Raji (cell line): ENCODE measurements around the gene UQCC5.

Experiments used
- POLR2A ChIP-seq: IDR thresholded peaks from 2 replicates; pipeline ENCODE4 v1.6.1; 2011; ENCODE audit warnings: low read depth, low read length, control low read depth; ENCODE audit not compliant: insufficient read depth

The UQCC5 gene

DNA sequence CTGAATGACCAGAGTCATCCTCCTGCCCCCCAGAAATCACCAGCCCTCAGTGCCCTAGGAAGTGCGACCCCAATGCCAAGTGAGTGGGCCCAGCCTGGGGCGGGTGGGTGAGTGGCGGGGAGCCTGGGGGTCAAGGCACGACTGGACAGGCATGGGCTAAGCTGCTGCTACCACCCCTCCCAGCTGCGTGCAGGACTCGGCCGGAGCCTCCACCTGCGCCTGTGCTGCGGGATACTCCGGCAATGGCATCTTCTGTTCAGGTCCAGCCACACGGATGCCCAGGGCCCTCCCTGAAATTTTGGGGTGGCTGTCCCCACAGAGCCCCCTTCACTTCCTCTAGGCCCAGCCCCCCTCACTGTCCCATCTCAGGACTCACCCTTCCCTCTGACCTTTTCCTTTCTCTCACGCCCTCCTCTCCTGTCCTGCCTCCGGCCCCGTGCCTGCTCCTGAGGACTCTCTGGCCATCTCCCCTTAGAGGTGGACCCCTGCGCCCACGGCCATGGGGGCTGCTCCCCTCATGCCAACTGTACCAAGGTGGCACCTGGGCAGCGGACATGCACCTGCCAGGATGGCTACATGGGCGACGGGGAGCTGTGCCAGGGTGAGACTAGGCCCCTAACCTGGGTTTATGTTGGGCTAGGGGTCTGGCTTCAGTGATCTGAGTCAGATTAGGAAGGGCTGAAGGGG is 19.8 kb upstream of the UQCC5 start:
- TF ChIP-seq POLR2A: no peak

DNA sequence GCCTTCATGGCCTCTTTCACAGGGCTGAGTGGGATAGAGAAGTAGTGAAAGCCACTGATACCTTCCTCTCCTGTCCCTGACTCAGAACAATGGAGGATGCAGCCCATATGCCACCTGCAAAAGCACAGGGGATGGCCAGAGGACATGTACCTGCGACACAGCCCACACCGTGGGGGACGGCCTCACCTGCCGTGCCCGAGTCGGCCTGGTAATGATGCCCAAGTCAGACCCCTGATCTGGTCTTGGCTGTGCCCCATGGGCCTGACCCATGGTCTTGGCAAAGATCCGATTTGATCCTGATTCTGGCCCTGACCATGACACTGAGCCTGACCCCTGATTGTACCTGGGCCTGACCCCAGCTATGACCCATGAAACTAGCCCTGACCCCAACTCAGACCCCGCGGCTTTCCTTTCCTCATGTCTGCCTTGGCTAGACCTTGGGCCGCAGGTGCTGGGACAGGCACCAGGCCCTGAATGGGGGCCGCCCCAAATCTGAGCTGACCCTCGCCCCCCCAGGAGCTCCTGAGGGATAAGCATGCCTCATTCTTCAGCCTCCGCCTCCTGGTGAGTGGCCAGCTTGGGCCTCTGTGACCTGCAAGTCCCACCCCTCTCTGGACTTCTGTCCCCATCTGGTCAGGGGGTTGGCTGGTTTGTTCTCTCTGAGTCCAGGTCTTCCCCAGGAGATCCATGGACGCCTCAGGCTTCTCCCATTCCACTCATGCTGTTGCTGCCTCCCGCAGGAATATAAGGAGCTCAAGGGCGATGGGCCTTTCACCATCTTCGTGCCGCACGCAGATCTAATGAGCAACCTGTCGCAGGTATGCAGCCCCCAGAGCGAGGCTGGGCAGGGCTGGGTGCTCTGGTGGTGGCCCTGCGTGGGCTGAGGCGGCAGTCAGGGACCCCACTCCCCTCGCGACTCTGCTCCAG is 18.3 kb upstream of the UQCC5 start:
- TF ChIP-seq POLR2A: no peak

DNA sequence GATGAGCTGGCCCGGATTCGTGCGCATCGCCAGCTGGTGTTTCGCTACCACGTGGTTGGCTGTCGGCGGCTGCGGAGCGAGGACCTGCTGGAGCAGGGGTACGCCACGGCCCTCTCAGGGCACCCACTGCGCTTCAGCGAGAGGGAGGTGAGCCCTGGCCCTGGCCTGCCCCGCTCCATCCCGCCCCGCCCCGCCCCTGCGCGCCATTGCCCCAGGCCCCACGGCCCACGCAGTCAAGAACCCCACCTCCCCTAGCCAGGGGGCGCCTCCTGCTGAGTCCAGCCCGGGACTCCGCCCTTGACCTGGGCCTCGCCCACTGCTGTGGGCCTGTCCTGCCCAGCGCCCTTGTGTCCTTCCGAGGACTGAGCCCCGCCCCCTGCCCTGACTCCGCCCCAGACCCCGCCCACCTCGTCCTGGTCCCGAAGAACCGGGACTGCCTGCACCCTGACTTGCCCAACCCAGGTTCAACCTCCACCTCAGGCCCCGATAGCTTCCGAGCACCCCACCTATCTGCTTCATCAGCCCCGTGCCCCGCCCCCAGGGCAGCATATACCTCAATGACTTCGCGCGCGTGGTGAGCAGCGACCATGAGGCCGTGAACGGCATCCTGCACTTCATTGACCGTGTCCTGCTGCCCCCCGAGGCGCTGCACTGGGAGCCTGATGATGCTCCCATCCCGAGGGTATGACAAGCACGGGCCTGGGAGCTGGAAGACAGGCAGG is 17.5 kb upstream of the UQCC5 start:
- TF ChIP-seq POLR2A: no peak

DNA sequence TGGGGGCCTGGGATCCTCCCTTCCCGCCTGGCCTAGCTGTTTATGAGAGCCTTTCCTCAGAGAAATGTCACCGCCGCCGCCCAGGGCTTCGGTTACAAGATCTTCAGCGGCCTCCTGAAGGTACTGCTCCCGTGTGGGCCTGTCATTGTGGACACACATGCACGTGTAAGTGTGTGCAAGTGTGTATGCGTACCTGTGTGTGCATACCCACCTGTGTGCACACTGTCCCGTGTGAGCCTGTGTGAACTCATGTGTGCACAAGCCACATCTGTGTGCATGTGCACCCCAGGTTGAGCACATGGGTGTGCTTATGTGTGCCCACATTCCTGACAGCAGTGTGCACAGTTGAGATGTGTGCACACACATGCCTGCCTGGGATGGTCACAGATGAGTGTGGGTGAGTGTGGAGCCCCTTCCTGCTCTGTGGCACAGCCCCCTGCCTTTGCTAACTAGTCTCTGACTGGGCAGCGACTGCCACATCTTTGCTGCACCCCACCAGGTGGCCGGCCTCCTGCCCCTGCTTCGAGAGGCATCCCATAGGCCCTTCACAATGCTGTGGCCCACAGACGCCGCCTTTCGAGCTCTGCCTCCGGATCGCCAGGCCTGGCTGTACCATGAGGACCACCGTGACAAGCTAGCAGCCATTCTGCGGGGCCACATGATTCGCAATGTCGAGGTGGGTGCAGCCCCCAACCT is 16.8 kb upstream of the UQCC5 start:
- TF ChIP-seq POLR2A: no peak

DNA sequence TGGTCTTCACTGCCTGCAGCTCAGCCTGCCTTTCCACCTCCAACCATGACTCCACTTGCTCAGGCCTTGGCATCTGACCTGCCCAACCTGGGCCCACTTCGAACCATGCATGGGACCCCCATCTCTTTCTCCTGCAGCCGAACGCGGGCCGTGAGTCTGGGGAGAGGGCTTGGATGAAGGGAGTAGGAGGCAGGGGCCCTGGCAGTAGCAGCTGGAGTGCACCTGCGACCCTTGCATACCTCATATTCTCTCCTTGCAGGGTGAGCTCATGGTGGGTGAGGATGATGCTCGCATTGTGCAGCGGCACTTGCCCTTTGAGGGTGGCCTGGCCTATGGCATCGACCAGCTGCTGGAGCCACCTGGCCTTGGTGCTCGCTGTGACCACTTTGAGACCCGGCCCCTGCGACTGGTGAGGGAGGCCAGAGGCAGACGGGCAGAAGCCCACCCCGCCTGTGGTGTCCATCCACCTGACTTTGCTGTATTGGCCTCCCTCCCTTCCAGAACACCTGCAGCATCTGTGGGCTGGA is 16.2 kb upstream of the UQCC5 start:
- TF ChIP-seq POLR2A: no peak

DNA sequence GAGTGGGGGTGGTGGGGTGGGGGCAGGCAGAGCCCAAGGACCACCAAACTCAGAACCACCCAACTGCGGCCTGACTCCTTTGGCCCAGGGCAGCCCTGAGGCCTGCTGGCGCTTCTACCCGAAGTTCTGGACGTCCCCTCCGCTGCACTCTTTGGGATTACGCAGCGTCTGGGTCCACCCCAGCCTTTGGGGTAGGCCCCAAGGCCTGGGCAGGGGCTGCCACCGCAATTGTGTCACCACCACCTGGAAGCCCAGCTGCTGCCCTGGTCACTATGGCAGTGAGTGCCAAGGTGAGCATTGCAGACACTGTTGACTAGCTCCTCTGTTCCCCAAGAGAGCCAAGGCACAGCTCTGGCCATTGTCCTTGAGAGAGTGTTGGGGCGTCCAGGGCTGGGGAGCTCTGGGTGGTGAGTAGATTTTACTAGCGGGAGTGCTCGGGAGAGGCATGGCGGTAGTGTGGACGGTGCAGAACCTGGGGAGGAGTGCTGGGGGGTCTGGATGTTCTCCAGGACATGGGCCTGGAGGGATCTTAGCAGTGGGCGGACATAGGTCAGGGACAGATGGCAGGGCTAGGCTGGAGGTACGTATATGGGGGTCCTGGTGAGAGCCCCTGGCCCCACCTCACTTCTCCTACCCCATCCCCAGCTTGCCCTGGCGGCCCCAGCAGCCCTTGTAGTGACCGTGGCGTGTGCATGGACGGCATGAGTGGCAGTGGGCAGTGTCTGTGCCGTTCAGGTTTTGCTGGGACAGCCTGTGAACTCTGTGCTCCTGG is 15.5 kb upstream of the UQCC5 start:
- TF ChIP-seq POLR2A: no peak

DNA sequence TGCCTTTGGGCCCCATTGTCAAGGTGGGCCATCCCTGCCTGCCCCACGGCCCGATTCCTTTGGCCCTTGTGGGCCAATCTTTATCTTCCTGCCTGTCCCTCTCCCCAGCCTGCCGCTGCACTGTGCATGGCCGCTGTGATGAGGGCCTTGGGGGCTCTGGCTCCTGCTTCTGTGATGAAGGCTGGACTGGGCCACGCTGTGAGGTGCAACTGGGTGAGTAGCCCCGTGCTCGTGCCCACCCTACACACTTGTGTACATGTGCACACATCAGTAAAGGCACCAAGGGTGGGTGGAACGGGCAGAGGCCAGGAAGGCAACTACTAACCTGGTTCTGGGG is 14.9 kb upstream of the UQCC5 start:
- no peak for TF ChIP-seq POLR2A

DNA sequence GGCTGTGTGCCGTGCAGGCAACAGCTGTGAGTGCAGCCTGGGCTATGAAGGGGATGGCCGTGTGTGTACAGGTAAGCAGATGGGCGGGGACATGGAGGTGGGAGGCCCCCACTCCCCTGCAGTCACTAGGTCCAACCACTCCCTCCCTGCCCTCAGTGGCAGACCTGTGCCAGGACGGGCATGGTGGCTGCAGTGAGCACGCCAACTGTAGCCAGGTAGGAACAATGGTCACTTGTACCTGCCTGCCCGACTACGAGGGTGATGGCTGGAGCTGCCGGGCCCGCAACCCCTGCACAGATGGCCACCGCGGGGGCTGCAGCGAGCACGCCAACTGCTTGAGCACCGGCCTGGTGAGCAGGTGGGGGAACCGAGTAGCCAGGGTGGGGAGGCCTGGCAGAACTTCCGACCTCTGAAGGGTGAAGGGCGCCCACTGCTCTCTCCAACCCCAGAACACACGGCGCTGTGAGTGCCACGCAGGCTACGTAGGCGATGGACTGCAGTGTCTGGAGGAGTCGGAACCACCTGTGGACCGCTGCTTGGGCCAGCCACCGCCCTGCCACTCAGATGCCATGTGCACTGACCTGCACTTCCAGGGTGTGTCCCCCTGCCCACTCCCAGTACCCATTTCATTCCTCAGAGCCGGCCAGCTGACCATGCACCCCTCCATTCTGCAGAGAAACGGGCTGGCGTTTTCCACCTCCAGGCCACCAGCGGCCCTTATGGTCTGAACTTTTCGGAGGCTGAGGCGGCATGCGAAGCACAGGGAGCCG is 14.3 kb upstream of the UQCC5 start:
- TF ChIP-seq POLR2A: no peak

DNA sequence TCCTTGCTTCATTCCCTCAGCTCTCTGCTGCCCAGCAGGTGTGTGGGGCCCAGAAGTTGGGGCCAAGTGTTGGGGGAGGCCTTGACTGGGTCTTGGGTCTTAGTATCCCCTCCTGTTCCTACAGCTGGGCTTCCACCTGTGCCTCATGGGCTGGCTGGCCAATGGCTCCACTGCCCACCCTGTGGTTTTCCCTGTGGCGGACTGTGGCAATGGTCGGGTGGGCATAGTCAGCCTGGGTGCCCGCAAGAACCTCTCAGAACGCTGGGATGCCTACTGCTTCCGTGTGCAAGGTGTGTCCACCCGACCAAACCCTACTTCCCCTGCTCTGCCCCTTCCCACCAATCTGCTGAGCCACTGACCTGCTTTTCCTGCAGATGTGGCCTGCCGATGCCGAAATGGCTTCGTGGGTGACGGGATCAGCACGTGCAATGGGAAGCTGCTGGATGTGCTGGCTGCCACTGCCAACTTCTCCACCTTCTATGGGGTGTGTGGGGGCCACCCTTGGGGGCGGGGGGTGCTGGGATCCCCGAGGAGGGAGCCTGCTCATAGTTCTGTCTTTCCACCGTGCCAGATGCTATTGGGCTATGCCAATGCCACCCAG is 13.7 kb upstream of the UQCC5 start:
- TF ChIP-seq POLR2A: no peak

DNA sequence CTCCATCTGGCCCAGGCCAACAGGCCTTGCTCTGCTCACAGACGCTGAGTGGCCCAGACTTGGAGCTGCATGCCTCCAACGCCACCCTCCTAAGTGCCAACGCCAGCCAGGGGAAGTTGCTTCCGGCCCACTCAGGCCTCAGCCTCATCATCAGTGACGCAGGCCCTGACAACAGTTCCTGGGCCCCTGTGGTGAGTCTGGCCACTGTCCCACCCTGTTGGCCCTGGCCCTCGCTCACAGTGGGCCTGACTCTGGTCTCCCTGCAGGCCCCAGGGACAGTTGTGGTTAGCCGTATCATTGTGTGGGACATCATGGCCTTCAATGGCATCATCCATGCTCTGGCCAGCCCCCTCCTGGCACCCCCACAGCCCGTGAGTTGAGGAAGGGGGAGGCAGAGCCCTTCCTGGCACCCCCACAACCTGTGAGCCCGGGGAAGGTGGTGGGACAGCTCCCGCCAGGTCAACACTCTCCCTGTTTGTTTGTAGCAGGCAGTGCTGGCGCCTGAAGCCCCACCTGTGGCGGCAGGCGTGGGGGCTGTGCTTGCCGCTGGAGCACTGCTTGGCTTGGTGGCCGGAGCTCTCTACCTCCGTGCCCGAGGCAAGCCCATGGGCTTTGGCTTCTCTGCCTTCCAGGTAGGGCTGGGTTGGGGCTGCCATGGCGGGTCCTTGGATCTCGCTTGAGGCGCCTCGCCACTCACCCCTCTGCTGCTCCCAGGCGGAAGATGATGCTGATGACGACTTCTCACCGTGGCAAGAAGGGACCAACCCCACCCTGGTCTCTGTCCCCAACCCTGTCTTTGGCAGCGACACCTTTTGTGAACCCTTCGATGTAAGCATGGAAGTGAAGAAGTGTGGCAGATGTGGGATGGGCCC is 12.8 kb upstream of the UQCC5 start:
- no peak for TF ChIP-seq POLR2A

DNA sequence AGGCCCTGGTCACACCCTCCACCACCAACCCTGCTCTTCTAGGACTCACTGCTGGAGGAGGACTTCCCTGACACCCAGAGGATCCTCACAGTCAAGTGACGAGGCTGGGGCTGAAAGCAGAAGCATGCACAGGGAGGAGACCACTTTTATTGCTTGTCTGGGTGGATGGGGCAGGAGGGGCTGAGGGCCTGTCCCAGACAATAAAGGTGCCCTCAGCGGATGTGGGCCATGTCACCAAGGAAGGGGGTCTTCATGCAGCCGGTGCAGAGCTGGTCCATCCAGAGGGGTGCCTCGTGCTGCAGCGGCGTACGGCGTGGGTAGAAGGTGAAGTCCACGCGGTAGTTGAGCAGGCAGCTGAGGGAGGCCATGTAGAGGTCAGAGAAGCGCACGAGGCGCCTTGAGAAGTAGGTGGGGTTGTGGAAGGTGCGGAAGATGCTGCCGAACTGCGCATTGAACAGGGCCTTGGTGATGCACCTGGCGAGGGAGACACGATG is 12.1 kb upstream of the UQCC5 start:
- no peak for TF ChIP-seq POLR2A
